Measurements from ENCODE around the gene EXOC3L2. TPM values are rescaled to one million over a fixed set of nuclear protein-coding genes. Genes with fewer than 3 reads are reported as not detected.
A peak's percentile ranks its signal among the peaks of the same experiment; 100 is the strongest.

Gene EXOC3L2
- polyA plus RNA-seq, 3 donors = not detected

DNA sequence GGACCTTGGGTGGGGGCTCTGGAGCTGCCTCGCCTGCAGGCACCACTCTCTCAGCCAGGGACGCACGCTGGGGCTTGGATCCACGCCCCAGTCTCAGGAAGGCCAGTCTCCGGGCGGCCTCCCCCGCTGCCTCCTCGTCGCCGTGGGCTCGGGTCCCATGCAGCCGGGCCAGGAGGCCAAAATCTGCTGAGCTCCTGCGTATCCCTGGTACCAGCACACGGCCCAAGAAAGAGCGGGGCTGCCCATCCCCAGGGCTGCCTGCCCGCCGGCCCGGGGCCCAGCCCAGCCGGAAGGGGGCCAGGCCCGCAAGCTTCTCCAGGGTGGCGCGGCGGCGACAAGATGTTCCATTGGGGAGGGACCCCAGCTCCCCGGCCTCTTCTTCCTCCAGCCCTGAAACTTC lies 6.7 kb downstream of the EXOC3L2 start:
- H3K4me3 Mint-ChIP-seq = no peak overlapping the region
- H3K27me3 Mint-ChIP-seq (ENCODE audit: low read depth in 3 of 3) = peaks cover 29 to 41% (median 39%) of the 10 kb centered on the region in 3 donors
- no peak overlapping the region for H3K4me3 ChIP-seq (replicated peaks in 1 of 3; ENCODE audit: low read depth in 2 of 3, low read length in 3 of 3)
- H3K79me2 ChIP-seq (ENCODE audit: insufficient read depth, low read length) = no peaks in the 10 kb centered on the region
- H3K27ac ChIP-seq (ENCODE audit: low read depth in 1 of 2, low read length in 2 of 2) = no peak overlapping the region
- DNase-seq = no peak
- peaks cover 0 to 7% of the 10 kb centered on the region in 2 donors for H3K4me1 ChIP-seq (ENCODE audit: control insufficient read depth in 1 of 2, insufficient read depth in 2 of 2, low read length in 2 of 2)
- H3K9ac ChIP-seq (ENCODE audit: insufficient read depth, low read length, poor library complexity, severe bottlenecking) = no peak overlapping the region
- no peak overlapping the region for H3K4me2 ChIP-seq (replicated peaks; ENCODE audit: extremely low read depth, low read length, poor library complexity, severe bottlenecking)
- H3K36me3 ChIP-seq (replicated peaks in 1 of 2; ENCODE audit: control insufficient read depth in 1 of 2, insufficient read depth in 2 of 2, low read length in 2 of 2) = no peaks in the 10 kb centered on the region
- intact Hi-C loops (cut with micrococcal nuclease) = no loop called here
- H4K20me1 ChIP-seq (ENCODE audit: insufficient read depth, low read length) = no peaks in the 10 kb centered on the region
- no peak overlapping the region for H3K27ac Mint-ChIP-seq
- H3K9me3 Mint-ChIP-seq = peaks cover 0 to 10% (median 2%) of the 10 kb centered on the region in 7 donors
- no peaks in the 10 kb centered on the region for H3K9me3 ChIP-seq (replicated peaks in 1 of 2; ENCODE audit: control insufficient read depth in 1 of 2, insufficient read depth in 1 of 2, low read length in 2 of 2)
- peaks cover 1 to 18% of the 10 kb centered on the region in 2 donors for H3K27me3 ChIP-seq (ENCODE audit: control insufficient read depth in 2 of 2, insufficient read depth in 2 of 2, low read length in 2 of 2)
- WGBS (ENCODE audit: insufficient coverage) = 96% methylated on average over 25 of the region's 25 CpGs
- TF ChIP-seq, protein P1, sequence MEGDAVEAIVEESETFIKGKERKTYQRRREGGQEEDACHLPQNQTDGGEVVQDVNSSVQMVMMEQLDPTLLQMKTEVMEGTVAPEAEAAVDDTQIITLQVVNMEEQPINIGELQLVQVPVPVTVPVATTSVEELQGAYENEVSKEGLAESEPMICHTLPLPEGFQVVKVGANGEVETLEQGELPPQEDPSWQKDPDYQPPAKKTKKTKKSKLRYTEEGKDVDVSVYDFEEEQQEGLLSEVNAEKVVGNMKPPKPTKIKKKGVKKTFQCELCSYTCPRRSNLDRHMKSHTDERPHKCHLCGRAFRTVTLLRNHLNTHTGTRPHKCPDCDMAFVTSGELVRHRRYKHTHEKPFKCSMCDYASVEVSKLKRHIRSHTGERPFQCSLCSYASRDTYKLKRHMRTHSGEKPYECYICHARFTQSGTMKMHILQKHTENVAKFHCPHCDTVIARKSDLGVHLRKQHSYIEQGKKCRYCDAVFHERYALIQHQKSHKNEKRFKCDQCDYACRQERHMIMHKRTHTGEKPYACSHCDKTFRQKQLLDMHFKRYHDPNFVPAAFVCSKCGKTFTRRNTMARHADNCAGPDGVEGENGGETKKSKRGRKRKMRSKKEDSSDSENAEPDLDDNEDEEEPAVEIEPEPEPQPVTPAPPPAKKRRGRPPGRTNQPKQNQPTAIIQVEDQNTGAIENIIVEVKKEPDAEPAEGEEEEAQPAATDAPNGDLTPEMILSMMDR (IDR thresholded peaks at IDR 0.05) = no peak
- H2AFZ ChIP-seq (ENCODE audit: insufficient read depth, low read depth, low read length, poor library complexity, severe bottlenecking) = no peak overlapping the region
- no peaks in the 10 kb centered on the region for H3K36me3 Mint-ChIP-seq
- peaks cover 9% of the 10 kb centered on the region for H3K4me1 Mint-ChIP-seq

DNA sequence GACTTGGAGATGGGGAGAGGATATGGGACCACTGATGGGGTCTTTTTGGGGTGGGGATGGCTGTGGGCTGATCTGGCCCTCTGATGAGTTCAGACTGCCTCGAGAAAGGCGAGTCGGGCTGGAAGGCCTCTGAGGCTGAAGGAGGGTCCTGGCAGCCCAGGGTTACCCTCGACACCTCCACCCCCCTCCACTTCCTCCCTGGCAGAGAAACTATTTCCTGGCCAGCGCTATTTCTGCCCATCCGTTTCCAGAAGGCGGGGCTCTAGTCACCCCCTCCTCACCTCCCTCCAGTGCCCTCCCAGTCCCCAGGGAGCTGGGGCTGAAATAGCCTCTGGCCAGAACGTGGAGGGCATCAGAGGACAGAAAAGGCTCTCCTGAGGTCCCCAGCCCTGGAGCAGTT lies 9.7 kb downstream of the EXOC3L2 start:
- DNase-seq = no peak
- Mint-ChIP-seq H3K36me3 (no peaks in the 10 kb centered on the region), H3K4me3 (peak overlapping the region in 1 of 2 donors; percentile 61), H3K27ac (no peak overlapping the region), H3K9me3 (peaks cover 0 to 12% (median 2%) of the 10 kb centered on the region in 7 donors), H3K4me1 (peaks cover 9% of the 10 kb centered on the region), H3K27me3 (ENCODE audit: low read depth in 3 of 3) (peaks cover 37 to 38% (median 38%) of the 10 kb centered on the region in 3 donors)
- no peak overlapping the region for H3K4me2 ChIP-seq (replicated peaks; ENCODE audit: extremely low read depth, low read length, poor library complexity, severe bottlenecking)
- peaks cover 3 to 20% of the 10 kb centered on the region in 2 donors for H3K27me3 ChIP-seq (ENCODE audit: control insufficient read depth in 2 of 2, insufficient read depth in 2 of 2, low read length in 2 of 2)
- no peaks in the 10 kb centered on the region for H3K79me2 ChIP-seq (ENCODE audit: insufficient read depth, low read length)
- no peak overlapping the region for H3K9ac ChIP-seq (ENCODE audit: insufficient read depth, low read length, poor library complexity, severe bottlenecking)
- peaks cover 0 to 7% of the 10 kb centered on the region in 2 donors for H3K4me1 ChIP-seq (ENCODE audit: control insufficient read depth in 1 of 2, insufficient read depth in 2 of 2, low read length in 2 of 2)
- H3K36me3 ChIP-seq (replicated peaks in 1 of 2; ENCODE audit: control insufficient read depth in 1 of 2, insufficient read depth in 2 of 2, low read length in 2 of 2) = no peaks in the 10 kb centered on the region
- intact Hi-C loops (cut with micrococcal nuclease) = no loop called here
- no peak overlapping the region for H3K27ac ChIP-seq (ENCODE audit: low read depth in 1 of 2, low read length in 2 of 2)
- no peak overlapping the region for H2AFZ ChIP-seq (ENCODE audit: insufficient read depth, low read depth, low read length, poor library complexity, severe bottlenecking)
- TF ChIP-seq, protein P1 (IDR thresholded peaks at IDR 0.05) = no peak
- no peaks in the 10 kb centered on the region for H3K9me3 ChIP-seq (replicated peaks in 1 of 2; ENCODE audit: control insufficient read depth in 1 of 2, insufficient read depth in 1 of 2, low read length in 2 of 2)
- 0% methylated on average over 5 of the region's 8 CpGs for WGBS (ENCODE audit: insufficient coverage)
- no peak overlapping the region for H3K4me3 ChIP-seq (replicated peaks in 1 of 3; ENCODE audit: low read depth in 2 of 3, low read length in 3 of 3)
- H4K20me1 ChIP-seq (ENCODE audit: insufficient read depth, low read length) = no peaks in the 10 kb centered on the region

Measured in CD14-positive monocyte (primary cell).